Naive thymus-derived CD8-positive, alpha-beta T cell (primary cell): Measurements from ENCODE around the gene CHSY1. TPM values are rescaled to one million over a fixed set of nuclear protein-coding genes. Genes with fewer than 3 reads are reported as not detected.
A peak's percentile ranks its signal among the peaks of the same experiment; 100 is the strongest.

Experiments used
- ATAC-seq, 2 donors: fragments of 150-1000 bp; cut with Tn5 transposase in 1 of 2; sonication (Bioruptor Pico), chemical (Tn5 transposase) in 1 of 2; 1 replicate in 1 of 2; 2 replicates in 1 of 2; pipeline ENCODE4 v1.10.0; 2021; ENCODE audit warnings: mild to moderate bottlenecking in 2 of 2, moderate library complexity in 2 of 2
- POLR2A ChIA-PET: fragments of 350-600 bp; sonication (Branson Sonifier 250); formaldehyde crosslinking; loops from one replicate; lab custom pipeline; 2021; ENCODE audit warnings: antibody characterized with exemption; lab: Charles Lee
- DNase-seq, 10 donors: peaks; one replicate each; pipeline versions ENCODE4 v3.0.0 to v3.0.0-alpha.2; 2020 to 2022
- H3K27ac Mint-ChIP-seq, 10 donors: one replicate each; pipeline ENCODE4 v1.8.0; 2020 to 2022; ENCODE audit warnings: mild to moderate bottlenecking in 10 of 10, mixed read lengths in 10 of 10, moderate library complexity in 4 of 10, inconsistent platforms in 1 of 10
- H3K27me3 Mint-ChIP-seq, 5 donors: one replicate each; pipeline ENCODE4 v1.8.0; 2021 to 2022; ENCODE audit warnings: mixed read lengths in 5 of 5
- H3K36me3 Mint-ChIP-seq, 3 donors: one replicate each; pipeline ENCODE4 v1.8.0; 2020 to 2022; ENCODE audit warnings: mixed read lengths in 3 of 3, mild to moderate bottlenecking in 2 of 3, inconsistent platforms in 1 of 3
- H3K4me1 Mint-ChIP-seq, 4 donors: one replicate each; pipeline ENCODE4 v1.8.0; 2021 to 2022; ENCODE audit warnings: mixed read lengths in 4 of 4
- H3K4me3 Mint-ChIP-seq, 10 donors: one replicate each; pipeline ENCODE4 v1.8.0; 2020 to 2022; ENCODE audit warnings: mild to moderate bottlenecking in 10 of 10, mixed read lengths in 10 of 10, moderate library complexity in 6 of 10, inconsistent platforms in 1 of 10
- H3K9me3 Mint-ChIP-seq, 9 donors: one replicate each; pipeline ENCODE4 v1.8.0; 2020 to 2022; ENCODE audit warnings: mixed read lengths in 9 of 9, mild to moderate bottlenecking in 3 of 9, inconsistent platforms in 1 of 9, moderate library complexity in 1 of 9
- polyA plus RNA-seq, 3 donors: library from polyadenylated mRNA; unstranded; fragments of 300-500 nt; fragmentation: Illumina TruSeq; gene quantifications; one replicate each; pipeline ENCODE4 v1.2.3, GENCODE V29; 2021
- total RNA-seq, 8 experiments: library from RNA in 2 of 8; stranded (reverse) in 2 of 8; gene quantifications; one replicate each; pipeline ENCODE4 v1.2.3 and lab custom pipeline; 2021 to 2026

CHSY1 gene
- total and polyA plus RNA-seq, 5 experiments from 2014 or later: 0.96 to 12.9 (median 1.7) TPM

DNA sequence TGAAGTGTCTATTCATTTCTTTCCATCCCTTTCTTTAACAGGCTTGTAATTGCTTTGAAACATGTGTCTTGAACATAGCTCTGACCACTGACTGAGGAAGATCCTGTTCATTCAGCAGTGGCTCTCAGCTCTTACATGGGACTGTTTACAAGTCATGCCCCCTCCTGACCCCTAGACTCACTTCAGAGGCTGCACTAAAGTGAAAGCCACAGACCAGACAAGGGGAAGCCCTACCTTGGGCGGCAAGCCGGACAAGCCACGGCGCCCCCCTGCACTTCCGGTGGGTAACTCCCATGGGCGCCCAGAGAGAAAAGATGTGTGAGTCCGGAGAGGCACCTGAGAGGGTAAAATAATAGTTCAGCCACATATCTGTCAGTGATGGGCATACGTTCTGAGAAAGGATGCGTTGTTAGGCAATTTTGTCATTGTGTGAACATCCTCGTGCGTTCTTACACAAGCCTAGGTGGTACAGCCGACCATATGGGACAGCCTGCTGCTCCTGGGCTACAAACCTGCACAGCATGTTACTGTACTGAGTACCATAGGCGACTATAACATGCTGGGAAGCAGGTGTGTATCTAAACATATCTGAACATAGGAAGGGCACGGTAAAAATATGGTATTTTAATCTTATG, 116.2 kb downstream of the CHSY1 start:
- H3K4me1 Mint-ChIP-seq: peaks cover 22 to 47% (median 34%) of the 10 kb centered on the region in 4 donors
- ATAC-seq (peak in 1 of 2 donors; percentile 27), DNase-seq (no peak)
- POLR2A ChIA-PET: no interaction called here
- H3K36me3 Mint-ChIP-seq: peaks cover 0 to 2% (median 0%) of the 10 kb centered on the region in 3 donors
- H3K27me3 Mint-ChIP-seq: no peaks in the 10 kb centered on the region
- peak overlapping the region in 5 of 10 donors; percentile 3 to 53 (median 26) for H3K4me3 Mint-ChIP-seq
- peak overlapping the region in 6 of 10 donors; percentile 40 to 83 (median 58) for H3K27ac Mint-ChIP-seq
- H3K9me3 Mint-ChIP-seq: peaks cover 0 to 4% (median 0%) of the 10 kb centered on the region in 9 donors

DNA sequence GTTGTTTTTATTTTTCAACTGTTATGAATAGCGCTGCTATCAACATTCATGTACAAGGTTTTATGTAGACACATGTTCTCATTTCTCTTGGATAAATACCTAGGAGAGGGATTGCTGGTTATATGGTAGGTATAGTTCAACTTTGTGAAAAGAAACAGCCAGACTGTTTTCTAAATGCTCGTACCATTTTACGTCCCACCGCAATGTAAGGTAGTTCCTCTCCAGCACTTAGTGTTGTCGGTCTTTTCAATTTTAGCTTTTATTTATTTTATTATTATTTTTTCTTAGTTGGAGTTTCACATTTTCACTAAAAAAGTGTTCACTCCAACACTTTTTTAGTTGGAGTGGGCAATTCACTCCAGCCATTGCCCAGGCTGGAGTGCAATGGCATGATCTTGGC, 117.1 kb downstream of the CHSY1 start:
- Mint-ChIP-seq H3K27me3 (no peaks in the 10 kb centered on the region), H3K9me3 (peaks cover 0 to 4% (median 1%) of the 10 kb centered on the region in 9 donors), H3K27ac (no peak overlapping the region), H3K4me3 (no peak overlapping the region), H3K36me3 (peaks cover 0 to 2% (median 0%) of the 10 kb centered on the region in 3 donors), H3K4me1 (peaks cover 25 to 49% (median 36%) of the 10 kb centered on the region in 4 donors)
- POLR2A ChIA-PET: no interaction called here
- ATAC-seq (no peak), DNase-seq (no peak)

DNA sequence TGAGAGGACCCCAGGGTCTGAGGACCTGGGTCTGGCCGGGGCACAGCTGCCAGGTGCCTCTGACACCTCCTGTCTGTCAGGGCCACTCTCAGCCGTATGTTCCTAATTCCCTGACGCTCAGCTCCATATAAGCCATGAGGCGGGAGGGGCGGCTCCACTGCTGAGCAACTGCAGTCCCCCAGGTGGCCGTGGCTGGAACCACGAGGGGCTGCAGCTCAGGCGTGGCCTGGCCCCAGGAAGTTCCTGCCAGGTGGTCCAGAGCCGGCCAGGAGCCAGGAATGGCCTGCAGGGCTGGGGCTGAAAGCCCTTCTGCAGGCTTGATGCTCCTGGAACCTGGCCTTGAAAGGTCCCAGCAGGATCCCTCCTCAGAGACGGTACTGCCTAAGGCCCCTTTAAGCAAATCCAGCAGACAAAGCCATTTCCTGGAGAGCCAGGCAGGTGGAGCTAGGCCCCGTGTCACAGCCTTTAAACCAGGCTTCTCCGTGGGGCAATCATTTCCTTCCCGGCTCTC, 118.0 kb downstream of the CHSY1 start:
- peaks cover 0 to 2% (median 0%) of the 10 kb centered on the region in 3 donors for H3K36me3 Mint-ChIP-seq
- H3K27ac Mint-ChIP-seq: peak overlapping the region in 2 of 10 donors; percentile 65 to 75
- POLR2A ChIA-PET: no interaction called here
- H3K9me3 Mint-ChIP-seq: peaks cover 0 to 4% (median 1%) of the 10 kb centered on the region in 9 donors
- peaks cover 25 to 50% (median 37%) of the 10 kb centered on the region in 4 donors for H3K4me1 Mint-ChIP-seq
- ATAC-seq: no peak
- no peak overlapping the region for H3K4me3 Mint-ChIP-seq
- H3K27me3 Mint-ChIP-seq: no peaks in the 10 kb centered on the region
- DNase-seq: no peak

DNA sequence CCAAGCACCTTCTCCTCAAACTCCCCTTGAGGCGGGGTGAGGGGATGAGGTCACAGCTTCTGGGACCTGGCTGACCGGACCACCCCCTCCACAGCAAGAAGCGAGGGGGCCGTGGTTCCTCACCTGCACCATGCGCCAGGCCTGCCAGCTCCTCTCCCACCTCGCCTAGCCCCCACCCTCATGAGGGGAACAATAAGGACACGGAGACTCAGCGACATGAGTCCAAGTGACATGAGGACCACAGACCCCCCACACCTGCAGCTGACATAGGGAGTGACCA, 118.7 kb downstream of the CHSY1 start:
- Mint-ChIP-seq H3K4me3 (no peak overlapping the region), H3K36me3 (peaks cover 0 to 2% (median 0%) of the 10 kb centered on the region in 3 donors), H3K9me3 (peaks cover 0 to 4% (median 1%) of the 10 kb centered on the region in 9 donors), H3K27me3 (no peaks in the 10 kb centered on the region), H3K27ac (peak overlapping the region in 1 of 10 donors; percentile 19), H3K4me1 (peaks cover 26 to 50% (median 41%) of the 10 kb centered on the region in 4 donors)
- POLR2A ChIA-PET: no interaction called here
- no peak for ATAC-seq
- DNase-seq: no peak

DNA sequence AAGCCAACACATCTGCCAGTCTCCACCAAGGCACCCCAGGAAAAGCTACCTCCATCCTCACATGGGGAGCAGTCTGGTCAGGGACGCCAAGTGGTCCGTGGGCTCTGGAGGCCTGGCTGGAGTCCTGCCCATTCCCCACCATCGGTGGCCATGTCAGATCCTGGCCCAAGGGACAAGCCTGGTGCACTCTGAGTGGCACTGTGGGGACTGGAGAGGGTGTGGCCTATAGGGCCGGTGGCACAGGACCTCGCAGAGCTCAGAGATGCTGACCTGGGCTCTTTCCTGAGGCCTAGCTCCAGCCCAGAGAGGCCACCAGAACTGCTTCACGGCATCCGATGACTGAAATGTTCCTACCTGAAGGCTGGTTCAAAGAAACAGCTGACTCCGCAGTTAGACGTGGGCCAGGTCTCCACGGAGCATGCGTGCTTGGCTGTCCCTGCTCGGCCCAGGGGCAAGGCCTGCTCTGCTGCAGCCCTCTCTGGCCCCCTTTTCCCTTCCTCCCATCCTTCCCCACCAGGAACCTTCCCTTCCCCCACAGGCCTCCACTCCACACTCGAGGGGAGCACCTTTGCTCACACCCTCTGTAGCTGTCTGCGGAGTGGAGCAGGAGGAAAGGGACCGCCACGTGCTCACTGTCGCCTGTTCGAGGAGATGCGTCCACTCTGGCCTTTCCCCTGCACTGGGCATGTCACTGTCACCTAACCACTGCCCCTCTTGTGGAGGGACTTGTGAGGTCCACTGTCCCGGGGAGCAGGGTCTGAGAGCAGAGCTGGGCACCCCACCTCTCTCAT, 119.3 kb downstream of the CHSY1 start:
- no peak for DNase-seq
- no peak for ATAC-seq
- peaks cover 29 to 53% (median 43%) of the 10 kb centered on the region in 4 donors for H3K4me1 Mint-ChIP-seq

DNA sequence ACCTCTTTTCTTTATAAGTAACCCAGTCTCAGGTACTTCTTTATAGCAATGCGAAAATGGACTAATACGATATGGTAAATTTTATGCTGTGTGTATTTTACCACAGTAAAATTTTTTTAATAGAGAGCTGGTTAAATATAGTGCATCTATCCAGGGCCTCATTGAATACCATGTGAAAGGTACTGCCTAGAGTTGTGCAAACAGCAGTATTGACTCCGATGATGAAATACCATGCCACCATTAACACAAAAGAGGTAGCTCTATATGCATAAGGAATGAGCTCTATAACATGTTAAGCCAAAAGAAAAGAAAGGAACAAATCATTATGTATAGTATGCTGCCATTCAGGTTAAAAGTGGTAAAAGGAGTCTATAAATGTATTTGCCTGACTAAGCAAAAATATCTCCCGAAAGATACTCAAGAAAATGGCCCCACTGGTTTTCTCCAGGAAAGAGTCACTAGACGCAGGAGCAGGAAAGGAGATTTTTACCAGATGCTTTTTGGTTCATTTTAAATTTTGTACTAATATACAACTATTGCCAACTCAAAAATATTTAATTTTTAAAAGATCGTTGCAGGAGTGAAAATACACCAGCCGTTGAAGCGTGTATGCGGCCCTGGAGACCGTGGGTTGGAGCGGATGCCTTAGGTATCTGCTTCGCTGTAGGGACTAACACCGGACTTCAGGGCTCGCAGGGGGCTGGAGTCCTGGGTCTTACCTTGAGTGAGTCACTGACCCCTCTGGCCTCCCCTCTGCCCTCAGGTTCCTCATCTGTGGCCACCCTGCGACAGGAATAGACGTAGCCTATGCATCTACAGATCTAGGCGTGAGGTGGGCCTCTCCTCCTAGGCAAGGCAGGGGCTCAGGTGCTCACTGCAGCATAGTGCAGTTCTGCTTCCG, 120.1 kb downstream of the CHSY1 start:
- Mint-ChIP-seq H3K36me3 (peaks cover 0 to 2% (median 0%) of the 10 kb centered on the region in 3 donors), H3K4me1 (peaks cover 30 to 53% (median 43%) of the 10 kb centered on the region in 4 donors), H3K4me3 (no peak overlapping the region), H3K27ac (peak overlapping the region in 5 of 10 donors; percentile 12 to 70 (median 28)), H3K27me3 (no peaks in the 10 kb centered on the region), H3K9me3 (peaks cover 0 to 4% (median 1%) of the 10 kb centered on the region in 9 donors)
- DNase-seq: no peak
- POLR2A ChIA-PET: no interaction called here
- no peak for ATAC-seq

More for the DNA sequence above, 119.3 kb downstream of the CHSY1 start:
- Mint-ChIP-seq H3K4me3 (no peak overlapping the region), H3K9me3 (peaks cover 0 to 4% (median 1%) of the 10 kb centered on the region in 9 donors), H3K27me3 (no peaks in the 10 kb centered on the region), H3K27ac (peak overlapping the region in 2 of 10 donors; percentile 19 to 70), H3K36me3 (peaks cover 0 to 2% (median 0%) of the 10 kb centered on the region in 3 donors)
- POLR2A ChIA-PET: no interaction called here

DNA sequence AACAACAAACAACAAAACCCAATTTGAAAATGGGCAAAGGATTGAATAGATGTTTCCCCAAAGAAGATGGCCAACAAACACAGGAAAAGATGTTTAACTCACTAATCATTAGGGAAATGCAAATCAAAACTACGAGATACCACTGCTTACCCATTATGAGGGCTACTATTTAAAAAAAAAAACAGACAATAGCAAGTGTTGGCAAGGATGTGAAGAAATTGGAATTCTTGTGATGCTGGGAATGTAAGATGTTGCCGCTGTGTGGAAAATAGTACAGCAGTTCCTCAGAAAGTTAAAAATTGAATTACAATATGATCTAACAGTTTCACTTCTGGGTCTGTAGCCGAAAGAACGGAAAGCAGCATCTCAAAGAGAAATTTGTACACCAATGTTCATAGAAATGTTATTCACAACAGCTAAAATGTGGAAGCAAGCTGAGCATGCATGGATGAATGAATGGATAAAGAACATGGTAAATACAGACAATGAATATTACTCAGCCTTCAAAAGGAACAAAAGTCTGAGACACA, 121.9 kb downstream of the CHSY1 start:
- H3K4me1 Mint-ChIP-seq: peaks cover 24 to 53% (median 39%) of the 10 kb centered on the region in 4 donors
- H3K36me3 Mint-ChIP-seq: peaks cover 0 to 2% (median 0%) of the 10 kb centered on the region in 3 donors
- no peaks in the 10 kb centered on the region for H3K27me3 Mint-ChIP-seq
- ATAC-seq (no peak), DNase-seq (no peak)
- H3K9me3 Mint-ChIP-seq: peaks cover 0 to 4% (median 0%) of the 10 kb centered on the region in 9 donors
- H3K4me3 Mint-ChIP-seq: no peak overlapping the region
- peak overlapping the region in 4 of 10 donors; percentile 22 to 98 (median 50) for H3K27ac Mint-ChIP-seq
- POLR2A ChIA-PET: interaction anchor here (1.2 kb wide), 1 partner anchor 37 kb away, joined by 6 read pairs; no protein-coding TSS in a partner anchor

DNA sequence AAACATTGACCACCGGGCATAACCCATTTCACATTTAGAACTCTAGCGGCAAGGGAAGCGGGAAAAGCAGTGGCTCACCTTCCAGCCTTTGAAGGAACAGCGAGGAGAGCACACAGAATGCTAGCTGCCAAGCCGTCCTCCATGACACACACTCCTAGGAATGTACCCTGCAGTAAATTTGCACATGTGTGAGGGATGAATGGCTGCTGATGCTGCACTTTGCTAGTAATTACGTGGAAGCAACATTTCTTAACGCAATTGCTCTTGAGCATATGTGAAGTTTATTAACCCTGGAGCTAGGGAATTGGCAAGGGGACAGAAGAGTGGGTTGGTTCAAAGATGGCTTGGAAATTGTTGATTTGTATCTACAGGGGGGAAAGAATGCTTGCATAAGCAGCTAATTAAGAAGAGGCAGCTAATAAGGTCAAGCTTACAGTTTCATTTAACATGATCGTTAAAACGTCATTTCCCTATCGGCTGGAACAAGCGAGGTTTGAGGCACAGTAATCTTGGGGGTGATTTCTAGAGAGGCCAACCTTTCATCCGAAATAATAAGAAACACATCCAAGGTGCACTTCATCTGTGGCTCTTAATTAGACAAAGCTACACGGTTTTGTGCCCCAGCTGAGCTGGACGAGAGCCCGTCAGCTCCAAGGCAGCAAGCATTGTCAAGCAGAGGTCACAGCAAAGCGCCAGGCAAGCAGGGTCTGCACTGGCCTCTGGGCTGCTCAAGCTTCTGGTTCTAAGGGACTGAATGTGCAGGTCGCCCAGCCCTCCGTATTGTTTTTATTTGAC, 123.4 kb downstream of the CHSY1 start:
- Mint-ChIP-seq H3K4me3 (peak overlapping the region in 8 of 10 donors; percentile 21 to 81 (median 74)), H3K9me3 (peaks cover 0 to 3% (median 0%) of the 10 kb centered on the region in 9 donors), H3K36me3 (peaks cover 0 to 2% (median 0%) of the 10 kb centered on the region in 3 donors), H3K4me1 (peaks cover 28 to 66% (median 44%) of the 10 kb centered on the region in 4 donors), H3K27ac (peak overlapping the region; percentile 43 to 98 (median 95)), H3K27me3 (no peaks in the 10 kb centered on the region)
- no peak for ATAC-seq
- DNase-seq: no peak
- POLR2A ChIA-PET: interaction anchor here (0.7 to 1.2 kb wide), 3 partner anchors 38 to 1393 kb away, joined by 3 to 6 read pairs (median 3); no protein-coding TSS in a partner anchor

DNA sequence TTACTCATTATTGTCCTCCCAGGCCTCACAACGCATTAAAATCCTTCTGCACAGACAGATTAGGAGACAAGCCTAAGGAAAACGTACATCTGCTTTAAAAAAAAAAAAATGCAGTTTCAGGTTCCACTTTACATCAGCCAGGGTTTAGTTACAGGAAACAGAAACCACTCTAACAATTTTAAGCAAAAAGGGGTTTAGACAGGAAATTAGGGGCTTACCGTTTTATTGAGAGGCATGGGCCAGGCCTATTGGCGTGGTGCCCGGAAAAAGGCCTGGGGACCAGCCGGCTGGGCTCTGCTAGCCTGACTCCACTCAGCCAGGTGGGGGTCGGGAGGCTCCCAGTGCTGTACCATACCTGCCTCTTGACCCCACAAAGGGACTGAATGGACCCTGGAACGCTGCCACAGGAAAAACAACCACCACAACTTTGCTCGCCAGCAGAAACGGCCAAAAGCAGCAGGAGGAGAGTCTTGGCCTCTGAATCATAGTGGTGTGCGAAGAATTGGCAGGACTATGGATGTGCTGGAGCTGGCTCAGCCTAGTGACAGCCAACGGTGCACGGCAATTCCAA, 124.3 kb downstream of the CHSY1 start:
- DNase-seq (peak in 5 of 10 donors; percentile 14 to 42 (median 37)), ATAC-seq (peak; percentile 53 to 73)
- Mint-ChIP-seq H3K4me3 (peak overlapping the region; percentile 46 to 81 (median 72)), H3K27ac (peak overlapping the region; percentile 92 to 98 (median 95)), H3K27me3 (no peaks in the 10 kb centered on the region), H3K36me3 (peaks cover 0 to 2% (median 0%) of the 10 kb centered on the region in 3 donors), H3K9me3 (peaks cover 0 to 3% (median 0%) of the 10 kb centered on the region in 9 donors), H3K4me1 (peaks cover 30 to 73% (median 46%) of the 10 kb centered on the region in 4 donors)
- POLR2A ChIA-PET: interaction anchor here (0.7 to 0.9 kb wide), 2 partner anchors 124 to 1392 kb away, joined by 3 to 6 read pairs; partner anchors contain the start of gene CHSY1

DNA sequence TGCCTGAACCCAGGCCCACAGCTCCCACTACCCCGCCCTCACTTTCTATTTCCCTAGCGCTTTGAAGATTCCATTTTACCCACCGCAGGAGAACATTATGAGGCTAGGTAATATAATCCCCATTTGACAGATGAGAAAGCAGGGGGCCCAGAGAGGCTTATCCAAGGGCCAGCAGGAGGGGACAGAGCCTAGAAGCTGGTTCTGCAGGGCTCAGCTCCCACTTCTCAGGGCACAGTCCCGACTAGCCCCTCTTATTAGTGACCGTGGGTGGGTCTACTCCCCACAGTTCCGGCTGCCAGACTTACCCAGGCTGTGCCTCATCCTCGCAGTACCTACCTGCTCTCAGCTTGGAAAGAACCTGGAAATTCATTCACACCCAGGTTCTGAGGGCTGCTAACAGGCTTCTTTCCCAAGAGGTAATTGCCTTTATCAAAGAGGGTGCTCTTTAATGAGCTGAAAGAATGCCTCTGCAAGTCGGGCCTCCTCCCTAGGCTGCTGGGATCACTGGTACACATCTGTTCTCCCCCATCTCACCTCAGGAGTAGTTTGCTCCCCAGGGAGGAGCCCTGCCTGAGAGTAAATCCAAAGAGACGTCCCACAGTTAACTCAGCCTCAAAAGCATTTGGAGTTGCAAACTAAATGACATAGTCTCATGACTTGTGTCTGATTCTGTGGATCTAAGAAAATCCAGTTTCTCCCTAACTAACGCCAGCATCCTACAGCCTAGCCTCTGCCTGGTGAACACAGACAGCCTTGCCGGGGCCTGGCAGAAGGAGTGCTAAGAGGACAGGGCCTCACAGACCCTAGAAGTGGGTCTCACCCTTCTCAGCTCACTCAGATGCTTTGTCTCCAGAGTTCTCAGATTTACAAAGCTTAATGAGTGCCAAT, 125.0 kb downstream of the CHSY1 start:
- DNase-seq: no peak
- Mint-ChIP-seq H3K36me3 (peaks cover 0 to 2% (median 0%) of the 10 kb centered on the region in 3 donors), H3K27me3 (no peaks in the 10 kb centered on the region), H3K27ac (peak overlapping the region; percentile 92 to 98 (median 95)), H3K9me3 (peaks cover 0 to 3% (median 0%) of the 10 kb centered on the region in 9 donors), H3K4me3 (peak overlapping the region; percentile 56 to 81 (median 72)), H3K4me1 (peaks cover 34 to 77% (median 52%) of the 10 kb centered on the region in 4 donors)
- peak; percentile 42 to 50 for ATAC-seq
- POLR2A ChIA-PET: interaction anchor here (0.9 to 1.5 kb wide), 2 partner anchors 116 to 125 kb away, joined by 3 to 6 read pairs; partner anchors contain the start of gene CHSY1
